Measurements from ENCODE around the gene TMEM72. TPM values are rescaled to one million over a fixed set of nuclear protein-coding genes. Genes with fewer than 3 reads are reported as not detected.

Gene TMEM72
- total RNA-seq, 4 donors from 2014 or later = not detected

DNA sequence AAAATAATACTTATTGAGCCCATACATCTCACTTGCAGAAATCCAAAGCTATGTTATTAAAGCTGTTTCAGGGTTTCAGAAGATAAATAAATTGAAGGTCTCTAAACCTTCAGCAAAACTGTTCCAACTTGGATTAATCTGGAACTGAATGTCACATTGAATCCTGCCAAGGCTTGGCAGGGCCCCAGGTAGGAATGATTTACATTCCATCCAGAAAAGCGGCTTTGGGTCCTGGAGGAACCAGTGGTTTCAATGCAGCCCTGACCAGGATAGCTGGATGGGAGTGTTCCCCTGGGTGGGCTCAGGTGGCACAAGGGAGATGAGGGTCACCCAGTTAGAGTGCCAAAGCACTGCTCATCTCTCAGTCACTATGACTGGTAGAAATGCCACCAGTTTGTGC is 37.0 kb upstream of the TMEM72 start:
- intact Hi-C loops (cut with DNase I) = no loop called here
- peak overlapping the region in 1 of 3 donors; percentile 21 for H3K27ac ChIP-seq
- H3K4me3 ChIP-seq (replicated peaks in 1 of 3) = no peak overlapping the region
- no peaks in the 10 kb centered on the region for H3K27me3 ChIP-seq
- 10 to 31% methylated on average over 1 of the region's 1 CpG for WGBS, 2 donors
- no peak for TF ChIP-seq POLR2A (IDR thresholded peaks at IDR 0.05)
- TF ChIP-seq, protein P1, sequence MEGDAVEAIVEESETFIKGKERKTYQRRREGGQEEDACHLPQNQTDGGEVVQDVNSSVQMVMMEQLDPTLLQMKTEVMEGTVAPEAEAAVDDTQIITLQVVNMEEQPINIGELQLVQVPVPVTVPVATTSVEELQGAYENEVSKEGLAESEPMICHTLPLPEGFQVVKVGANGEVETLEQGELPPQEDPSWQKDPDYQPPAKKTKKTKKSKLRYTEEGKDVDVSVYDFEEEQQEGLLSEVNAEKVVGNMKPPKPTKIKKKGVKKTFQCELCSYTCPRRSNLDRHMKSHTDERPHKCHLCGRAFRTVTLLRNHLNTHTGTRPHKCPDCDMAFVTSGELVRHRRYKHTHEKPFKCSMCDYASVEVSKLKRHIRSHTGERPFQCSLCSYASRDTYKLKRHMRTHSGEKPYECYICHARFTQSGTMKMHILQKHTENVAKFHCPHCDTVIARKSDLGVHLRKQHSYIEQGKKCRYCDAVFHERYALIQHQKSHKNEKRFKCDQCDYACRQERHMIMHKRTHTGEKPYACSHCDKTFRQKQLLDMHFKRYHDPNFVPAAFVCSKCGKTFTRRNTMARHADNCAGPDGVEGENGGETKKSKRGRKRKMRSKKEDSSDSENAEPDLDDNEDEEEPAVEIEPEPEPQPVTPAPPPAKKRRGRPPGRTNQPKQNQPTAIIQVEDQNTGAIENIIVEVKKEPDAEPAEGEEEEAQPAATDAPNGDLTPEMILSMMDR (IDR thresholded peaks at IDR 0.05) = no peak
- no peaks in the 10 kb centered on the region for H3K36me3 ChIP-seq
- no peaks in the 10 kb centered on the region for H3K9me3 ChIP-seq
- DNase-seq = peak; percentile 74 to 88
- peaks cover 14 to 22% of the 10 kb centered on the region in 2 donors for H3K4me1 ChIP-seq

DNA sequence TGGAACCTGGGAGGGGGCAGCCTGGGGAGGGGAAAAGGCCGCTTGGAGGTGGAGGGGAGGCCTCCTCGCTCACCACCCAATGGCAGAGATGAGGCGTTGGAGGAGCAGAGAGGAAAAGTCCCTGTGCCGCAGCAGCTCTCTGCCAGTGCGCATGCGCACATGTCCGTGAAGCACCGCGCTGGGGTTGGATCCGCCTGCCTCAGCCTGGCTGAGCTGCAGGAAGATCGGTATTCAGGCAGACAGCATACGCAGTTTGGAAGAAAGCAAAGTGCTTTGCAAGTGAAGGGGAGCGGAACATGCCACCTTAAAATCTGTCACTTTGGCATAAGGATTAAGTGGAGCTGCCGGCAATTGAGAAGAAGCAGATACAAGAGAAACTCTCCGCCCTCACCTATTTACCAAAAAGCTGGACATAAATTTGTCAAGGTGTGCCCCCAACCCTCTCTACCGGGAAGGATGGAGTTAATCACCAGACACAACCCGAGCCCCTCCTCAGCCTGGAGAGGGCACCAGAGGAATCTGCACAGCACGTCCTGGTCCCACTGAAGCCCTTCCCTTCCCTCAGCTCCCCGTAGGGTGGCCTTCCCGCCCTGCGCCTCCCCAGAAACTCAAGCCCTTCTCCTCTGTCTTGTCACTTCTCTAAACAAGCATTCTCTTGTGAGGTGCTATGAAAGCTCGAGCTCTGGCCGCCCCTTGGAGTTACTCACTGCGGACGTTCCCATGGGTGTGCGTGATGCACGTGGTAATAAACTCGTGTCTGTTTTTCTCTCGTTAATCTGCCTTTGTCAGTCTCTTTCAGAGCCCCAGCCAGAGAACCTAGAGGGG is 32.2 kb upstream of the TMEM72 start:
- Histone ChIP-seq H3K4me1 (peaks cover 20 to 38% of the 10 kb centered on the region in 2 donors), H3K9me3 (no peaks in the 10 kb centered on the region), H3K27me3 (no peaks in the 10 kb centered on the region), H3K27ac (peak overlapping the region in 2 of 3 donors; percentile 8 to 45), H3K36me3 (no peaks in the 10 kb centered on the region), H3K4me3 (replicated peaks in 1 of 3) (peak overlapping the region in 1 of 3 donors; percentile 21)
- TF ChIP-seq, protein P1 (IDR thresholded peaks at IDR 0.05) = no peak
- TF ChIP-seq POLR2A (IDR thresholded peaks at IDR 0.05) = peak in 1 of 2 donors; percentile 61
- intact Hi-C loops (cut with DNase I) = no loop called here
- WGBS, 2 donors = 17% methylated on average over 28 to 29 of the region's 29 CpGs
- peak; percentile 86 to 91 for DNase-seq

DNA sequence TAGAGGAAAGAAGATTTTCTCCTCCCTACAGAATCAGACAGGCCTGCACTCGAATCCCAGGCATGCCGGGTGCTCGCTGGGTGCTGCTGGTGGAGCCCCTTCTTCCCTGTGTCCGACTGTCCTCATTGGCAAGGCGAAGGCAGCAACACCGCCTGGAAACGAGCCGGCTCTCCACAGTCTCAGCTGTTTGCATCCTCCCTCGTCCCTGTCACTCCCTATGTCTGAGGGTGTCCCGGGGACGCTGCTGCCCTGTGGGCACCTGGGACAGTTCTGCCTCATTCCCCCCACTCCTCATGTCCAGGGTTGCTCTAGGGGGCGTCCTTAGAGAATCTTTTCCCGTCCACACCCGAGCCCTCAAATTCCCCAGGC is 31.6 kb upstream of the TMEM72 start:
- Histone ChIP-seq H3K4me1 (peaks cover 20 to 32% of the 10 kb centered on the region in 2 donors), H3K9me3 (no peaks in the 10 kb centered on the region), H3K4me3 (replicated peaks in 1 of 3) (no peak overlapping the region), H3K36me3 (no peaks in the 10 kb centered on the region), H3K27me3 (no peaks in the 10 kb centered on the region), H3K27ac (no peak overlapping the region)
- no peak for DNase-seq
- TF ChIP-seq POLR2A (IDR thresholded peaks at IDR 0.05) = no peak
- TF ChIP-seq, protein P1 (IDR thresholded peaks at IDR 0.05) = no peak
- intact Hi-C loops (cut with DNase I) = no loop called here
- 68 to 75% methylated on average over 14 of the region's 14 CpGs for WGBS, 2 donors

DNA sequence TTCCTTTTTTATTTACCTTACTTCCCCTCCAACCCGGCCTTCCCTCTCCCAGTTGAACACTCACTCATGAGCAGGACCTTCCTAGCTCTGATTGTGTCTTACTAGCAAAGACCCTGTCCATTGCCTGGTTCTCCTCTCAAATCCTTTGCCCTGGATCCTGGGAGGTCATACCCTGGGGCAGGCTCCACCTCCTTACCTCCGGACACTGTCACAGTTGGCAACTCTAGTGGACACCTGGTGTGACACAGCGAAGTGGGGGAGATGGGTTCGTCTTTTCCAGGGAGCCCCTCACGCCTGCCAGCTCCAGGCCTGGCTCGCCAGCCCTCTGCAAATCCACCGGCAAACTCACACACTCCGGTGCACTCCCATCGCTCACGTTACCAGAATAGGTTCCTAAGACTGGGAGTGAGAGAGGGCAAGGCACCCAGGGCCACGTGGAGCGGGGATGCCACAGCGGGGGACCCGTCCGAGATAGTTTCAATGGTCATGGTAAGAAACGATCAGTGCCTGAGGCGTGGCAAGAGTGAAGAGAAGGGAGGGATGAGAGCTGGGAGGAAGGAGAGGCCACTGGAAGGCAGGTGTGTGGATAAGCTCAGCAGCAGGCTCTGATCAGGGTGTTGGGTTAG is 30.9 kb upstream of the TMEM72 start:
- WGBS, 2 donors = 94 to 97% methylated on average over 15 to 17 of the region's 17 CpGs
- Histone ChIP-seq H3K4me1 (peaks cover 20 to 28% of the 10 kb centered on the region in 2 donors), H3K27me3 (no peaks in the 10 kb centered on the region), H3K9me3 (no peaks in the 10 kb centered on the region), H3K4me3 (replicated peaks in 1 of 3) (no peak overlapping the region), H3K36me3 (no peaks in the 10 kb centered on the region), H3K27ac (no peak overlapping the region)
- intact Hi-C loops (cut with DNase I) = no loop called here
- no peak for DNase-seq
- no peak for TF ChIP-seq POLR2A (IDR thresholded peaks at IDR 0.05)
- TF ChIP-seq, protein P1 (IDR thresholded peaks at IDR 0.05) = no peak

DNA sequence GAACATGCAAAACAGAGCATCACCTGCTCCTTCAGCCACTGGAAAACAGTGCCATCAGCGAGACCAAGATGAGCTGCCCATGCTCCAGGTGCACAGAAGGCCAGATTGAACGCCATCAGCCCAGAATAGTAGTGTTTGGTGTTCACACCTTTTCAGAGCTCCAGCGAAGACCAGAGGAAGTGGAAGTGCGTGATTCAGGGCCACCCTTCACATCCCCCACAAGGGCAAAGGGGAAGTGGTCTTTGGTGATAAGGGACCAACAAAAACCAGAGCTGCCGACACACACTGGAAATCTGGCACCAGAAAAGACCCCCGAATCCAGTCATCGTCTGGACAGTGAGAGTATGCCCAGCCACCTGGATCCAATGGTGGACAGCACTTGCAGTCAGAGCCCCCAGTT is 29.5 kb upstream of the TMEM72 start:
- 87 to 94% methylated on average over 6 to 7 of the region's 7 CpGs for WGBS, 2 donors
- intact Hi-C loops (cut with DNase I) = no loop called here
- Histone ChIP-seq H3K27me3 (no peaks in the 10 kb centered on the region), H3K4me1 (peaks cover 20 to 28% of the 10 kb centered on the region in 2 donors), H3K36me3 (no peaks in the 10 kb centered on the region), H3K27ac (peak overlapping the region; percentile 58 to 79 (median 70)), H3K4me3 (replicated peaks in 1 of 3) (no peak overlapping the region), H3K9me3 (no peaks in the 10 kb centered on the region)
- TF ChIP-seq, protein P1 (IDR thresholded peaks at IDR 0.05) = no peak
- TF ChIP-seq POLR2A (IDR thresholded peaks at IDR 0.05) = no peak
- no peak for DNase-seq

Measured in thyroid gland (tissue), 4 donors.